Skeletal muscle tissue (tissue), 4 donors: ENCODE data around the gene STAG1. TPM values are rescaled to one million over a fixed set of nuclear protein-coding genes. Genes with fewer than 3 reads are reported as not detected.

Experiments used
- H3K27ac ChIP-seq: one replicate; pipeline ENCODE4 v1.7.0; 2013; ENCODE audit warnings: mild to moderate bottlenecking, low read depth, low read length, inconsistent platforms
- H3K27me3 ChIP-seq, 3 donors: one replicate each; pipeline ENCODE4 v1.7.0; 2013; ENCODE audit warnings: low read length in 3 of 3; ENCODE audit not compliant: control insufficient read depth in 3 of 3, insufficient read depth in 3 of 3
- H3K36me3 ChIP-seq, 3 donors: one replicate each; pipeline ENCODE4 v1.7.0; 2013; ENCODE audit warnings: low read length in 3 of 3; ENCODE audit not compliant: control insufficient read depth in 3 of 3, insufficient read depth in 3 of 3
- H3K4me1 ChIP-seq, 3 donors: one replicate each; pipeline ENCODE4 v1.7.0; 2013; ENCODE audit warnings: low read length in 3 of 3, mild to moderate bottlenecking in 3 of 3; ENCODE audit not compliant: control insufficient read depth in 3 of 3, insufficient read depth in 3 of 3
- H3K4me3 ChIP-seq, 3 donors: one replicate each; pipeline ENCODE4 v1.7.0; 2013; ENCODE audit warnings: low read length in 3 of 3
- H3K9ac ChIP-seq, 3 donors: one replicate each; pipeline ENCODE4 v1.7.0; 2013; ENCODE audit warnings: low read length in 3 of 3, mild to moderate bottlenecking in 3 of 3, moderate library complexity in 2 of 3, low read depth in 1 of 3
- H3K9me3 ChIP-seq, 3 donors: one replicate each; pipeline ENCODE4 v1.7.0; 2013; ENCODE audit warnings: low read length in 3 of 3; ENCODE audit not compliant: control insufficient read depth in 3 of 3
- total RNA-seq: library from RNA; depleted of rRNA; stranded (reverse); fragments of >200 nt; gene quantifications from one replicate; pipeline ENCODE4 v1.2.3, GENCODE V29; 2014
- donor health status: Osteomylitis.

The STAG1 gene
- total RNA-seq, 1 donor from 2014 or later = 68.4 TPM

- peaks cover 0 to 2% (median 0%) of the 10 kb centered on the region in 3 donors for H3K36me3 ChIP-seq
- H3K9me3 ChIP-seq = no peaks in the 10 kb centered on the region
- no peak overlapping the region for H3K27ac ChIP-seq
- no peaks in the 10 kb centered on the region for H3K4me1 ChIP-seq
- H3K4me3 ChIP-seq = no peak overlapping the region
- no peak overlapping the region for H3K9ac ChIP-seq
- H3K27me3 ChIP-seq = no peaks in the 10 kb centered on the region
These were observed 204.9 kb downstream of the STAG1 start for GRCh38 chr3:136547293-136547692.

DNA sequence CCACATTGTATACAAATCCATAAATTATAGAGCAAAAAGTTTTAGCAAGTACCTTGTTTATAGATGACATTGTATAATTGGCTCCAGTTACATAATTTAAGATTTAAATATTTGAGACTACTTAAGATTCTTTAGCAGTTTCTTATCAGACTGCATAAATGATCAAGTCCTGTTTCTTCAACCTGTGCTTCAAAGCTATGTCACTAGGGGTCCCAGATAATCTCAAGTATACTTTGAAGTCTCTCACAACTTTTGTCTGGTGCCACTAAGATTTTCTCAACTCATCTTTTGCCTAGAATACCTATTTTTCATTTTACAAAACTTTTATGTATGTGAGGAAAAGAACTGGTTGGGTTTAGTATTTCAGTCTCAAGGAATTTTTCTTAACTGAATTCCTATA is 205.5 kb downstream of the STAG1 start:
- peaks cover 0 to 2% (median 0%) of the 10 kb centered on the region in 3 donors for H3K36me3 ChIP-seq
- H3K9me3 ChIP-seq = no peaks in the 10 kb centered on the region
- H3K27me3 ChIP-seq = no peaks in the 10 kb centered on the region
- H3K27ac ChIP-seq = no peak overlapping the region
- H3K4me1 ChIP-seq = no peaks in the 10 kb centered on the region
- H3K4me3 ChIP-seq = no peak overlapping the region
- no peak overlapping the region for H3K9ac ChIP-seq

DNA sequence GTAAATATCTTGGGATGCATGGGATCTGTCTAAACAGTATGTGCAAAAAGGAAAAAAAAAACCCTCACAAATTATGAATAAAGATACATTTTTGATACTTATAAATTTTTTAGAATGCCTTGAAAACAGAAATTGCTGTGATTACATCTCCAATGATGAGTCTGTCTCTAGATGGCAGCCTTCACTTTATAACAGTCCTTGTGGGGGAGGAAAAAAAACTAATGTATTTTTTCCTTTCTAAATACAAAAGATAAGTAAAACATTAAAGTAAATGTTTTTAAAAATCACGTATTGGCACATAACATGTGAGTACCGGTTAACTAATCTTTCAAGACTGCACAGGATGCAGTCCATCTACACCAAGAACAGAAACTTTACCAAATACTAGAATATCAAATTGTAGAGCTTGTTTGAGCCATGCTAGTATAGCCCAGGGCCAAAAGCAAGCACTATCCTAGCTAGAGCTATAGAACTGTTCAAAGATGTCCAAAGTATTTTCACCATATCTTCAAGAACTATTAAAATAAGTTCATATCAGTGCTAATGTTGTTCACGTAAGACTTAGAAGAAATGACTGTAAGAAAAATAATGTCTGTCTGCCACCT is 206.4 kb downstream of the STAG1 start:
- Histone ChIP-seq H3K9ac (no peak overlapping the region), H3K27ac (no peak overlapping the region), H3K4me3 (no peak overlapping the region), H3K9me3 (no peaks in the 10 kb centered on the region), H3K36me3 (peaks cover 0 to 2% (median 0%) of the 10 kb centered on the region in 3 donors), H3K27me3 (no peaks in the 10 kb centered on the region), H3K4me1 (no peaks in the 10 kb centered on the region)

- H3K27ac ChIP-seq = no peak overlapping the region
- no peak overlapping the region for H3K4me3 ChIP-seq
- no peaks in the 10 kb centered on the region for H3K27me3 ChIP-seq
- no peaks in the 10 kb centered on the region for H3K4me1 ChIP-seq
- H3K9ac ChIP-seq = no peak overlapping the region
- H3K9me3 ChIP-seq = no peaks in the 10 kb centered on the region
- peaks cover 0 to 2% (median 0%) of the 10 kb centered on the region in 3 donors for H3K36me3 ChIP-seq
These were observed 207.6 kb downstream of the STAG1 start for GRCh38 chr3:136544532-136544931.

DNA sequence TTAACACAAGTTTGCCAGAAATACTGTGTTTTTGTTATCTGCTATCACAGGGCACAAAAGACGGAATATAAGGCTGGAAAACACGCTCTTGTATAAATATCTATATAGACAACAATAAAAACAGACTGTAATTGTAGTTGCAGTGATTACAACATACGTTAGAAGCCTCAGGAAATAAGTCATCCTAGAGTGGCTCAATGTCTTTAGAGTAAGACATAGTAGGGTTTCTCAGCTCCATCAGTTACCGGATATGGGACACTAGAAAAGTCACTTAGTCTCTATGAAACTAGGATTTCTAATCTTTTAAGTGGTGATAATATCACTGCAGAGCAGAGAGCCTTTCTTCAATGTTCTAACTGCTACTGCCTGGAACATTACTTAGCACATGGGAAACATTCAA is 208.8 kb downstream of the STAG1 start:
- Histone ChIP-seq H3K9me3 (no peaks in the 10 kb centered on the region), H3K4me1 (no peaks in the 10 kb centered on the region), H3K36me3 (peaks cover 0 to 2% (median 0%) of the 10 kb centered on the region in 3 donors), H3K27ac (no peak overlapping the region), H3K4me3 (no peak overlapping the region), H3K9ac (no peak overlapping the region), H3K27me3 (no peaks in the 10 kb centered on the region)

DNA sequence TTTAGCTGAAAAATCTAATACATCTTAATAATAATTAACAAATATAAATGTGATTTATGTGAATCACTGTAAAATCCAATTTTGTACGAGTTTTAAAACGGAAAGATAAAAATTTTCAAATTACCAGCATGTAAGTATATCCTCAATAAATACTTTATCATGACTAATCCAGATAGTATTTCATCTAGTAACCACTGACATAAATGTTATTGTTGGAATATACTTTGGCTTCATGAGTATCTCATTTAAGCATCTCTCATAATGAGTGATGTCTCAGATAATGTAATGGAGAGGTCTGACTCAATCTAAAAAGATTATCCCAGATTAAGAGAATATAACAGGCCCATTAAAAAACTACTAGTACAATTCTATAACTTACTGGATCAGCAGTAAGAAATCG is 216.3 kb downstream of the STAG1 start:
- no peaks in the 10 kb centered on the region for H3K36me3 ChIP-seq
- no peak overlapping the region for H3K9ac ChIP-seq
- H3K4me1 ChIP-seq = no peaks in the 10 kb centered on the region
- no peaks in the 10 kb centered on the region for H3K9me3 ChIP-seq
- H3K27me3 ChIP-seq = no peaks in the 10 kb centered on the region
- H3K4me3 ChIP-seq = no peak overlapping the region
- no peak overlapping the region for H3K27ac ChIP-seq

- H3K9me3 ChIP-seq = no peaks in the 10 kb centered on the region
- no peaks in the 10 kb centered on the region for H3K27me3 ChIP-seq
- H3K9ac ChIP-seq = no peak overlapping the region
- H3K27ac ChIP-seq = no peak overlapping the region
- no peaks in the 10 kb centered on the region for H3K4me1 ChIP-seq
- H3K4me3 ChIP-seq = no peak overlapping the region
- H3K36me3 ChIP-seq = no peaks in the 10 kb centered on the region
These were observed 219.4 kb downstream of the STAG1 start for GRCh38 chr3:136532766-136533165.

GRCh38 chr3:136518102-136518501 is 234.1 kb downstream of the STAG1 start:
- H3K9me3 ChIP-seq = no peaks in the 10 kb centered on the region
- H3K36me3 ChIP-seq = no peaks in the 10 kb centered on the region
- H3K27me3 ChIP-seq = no peaks in the 10 kb centered on the region
- no peak overlapping the region for H3K9ac ChIP-seq
- no peak overlapping the region for H3K27ac ChIP-seq
- H3K4me3 ChIP-seq = no peak overlapping the region
- H3K4me1 ChIP-seq = no peaks in the 10 kb centered on the region

DNA sequence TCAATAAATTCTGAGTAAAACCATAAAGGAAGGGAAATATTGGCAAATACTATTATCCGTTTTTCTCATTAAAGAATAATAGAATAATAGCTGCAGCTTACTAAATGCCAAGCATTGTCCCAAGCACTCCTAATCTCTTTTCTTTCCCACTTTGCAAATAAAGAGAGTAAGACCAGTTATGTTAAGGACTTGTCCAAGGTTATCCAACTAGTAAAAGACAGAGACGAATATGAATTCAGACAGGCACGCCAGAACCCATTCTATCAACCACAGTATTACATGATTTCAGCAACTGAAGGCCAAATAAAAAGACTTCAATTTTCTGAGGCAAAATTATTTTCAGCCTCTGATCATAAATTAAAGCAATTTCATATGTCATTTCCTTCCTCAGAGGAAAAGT is 235.5 kb downstream of the STAG1 start:
- Histone ChIP-seq H3K36me3 (no peaks in the 10 kb centered on the region), H3K4me3 (no peak overlapping the region), H3K9ac (no peak overlapping the region), H3K27me3 (no peaks in the 10 kb centered on the region), H3K9me3 (no peaks in the 10 kb centered on the region), H3K27ac (no peak overlapping the region), H3K4me1 (no peaks in the 10 kb centered on the region)

- Histone ChIP-seq H3K36me3 (no peaks in the 10 kb centered on the region), H3K4me3 (no peak overlapping the region), H3K27ac (no peak overlapping the region), H3K9ac (no peak overlapping the region), H3K4me1 (no peaks in the 10 kb centered on the region), H3K27me3 (no peaks in the 10 kb centered on the region), H3K9me3 (no peaks in the 10 kb centered on the region)
These were observed 236.1 kb downstream of the STAG1 start for GRCh38 chr3:136516095-136516494.
